K562 (cell line): Measurements from ENCODE around the gene MYOZ2. TPM values are rescaled to one million over a fixed set of nuclear protein-coding genes. Genes with fewer than 3 reads are reported as not detected.

Experiments used
- ATAC-seq: fragments of 200-7000 bp; cut with Tn5 transposase; 3 replicates; pipeline ENCODE4 v1.9.1; 2020; ENCODE audit warnings: moderate library complexity
- BruUV-seq: library from RNA; stranded (reverse); fragments of 400-500 nt; replicated peaks from 2 replicates; lab custom pipeline; 2021; lab: Mats Ljungman, UMichigan
- CTCF ChIA-PET: fragments of 300-600 bp; formaldehyde crosslinking; extraction: SDS; loops from one replicate; lab custom pipeline; 2021; ENCODE audit warnings: low intra/inter-chr PET ratio; lab: Yijun Ruan, JAX
- POLR2A ChIA-PET: fragments of 300-600, 350-650 bp; sonication (Branson Sonifier 250); formaldehyde crosslinking; extraction: SDS; loops from one replicate; lab custom pipeline; 2021; ENCODE audit warnings: antibody characterized with exemption, inconsistent platforms; lab: Yijun Ruan, JAX
- DNase-seq, 4 experiments: peaks; one replicate each; pipeline versions ENCODE4 v3.0.0 to v3.0.0-alpha.2; 2011 to 2018; ENCODE audit warnings: low spot score in 3 of 4, mixed read lengths in 3 of 4; ENCODE audit errors: extremely low read depth in 1 of 4
- FAIRE-seq: peaks from 2 replicates; lab custom pipeline; 2011; peaks lifted over from hg19 to GRCh38; lab: Jason Lieb, UNC
- H2AFZ ChIP-seq: 2 replicates; pipeline ENCODE4 v1.6.0; 2011; ENCODE audit warnings: low read depth, low read length, control low read depth, inconsistent platforms
- H3K27ac ChIP-seq: fragments of 200-600 bp; 3 replicates; pipeline ENCODE4 v1.8.0; 2011; ENCODE audit warnings: low read depth, mild to moderate bottlenecking, control low read depth, inconsistent platforms, low read length, moderate library complexity, mixed read lengths; ENCODE audit errors: extremely low read depth
- H3K27me3 ChIP-seq, 2 experiments: fragments of 300-600 bp in 1 of 2; 2 replicates in 1 of 2; 3 replicates in 1 of 2; pipeline versions ENCODE4 v1.6.0 to v1.8.0; 2011; ENCODE audit warnings: inconsistent platforms in 2 of 2, low read length in 2 of 2, mild to moderate bottlenecking in 1 of 2, mixed read lengths in 1 of 2, moderate library complexity in 1 of 2; ENCODE audit not compliant: control insufficient read depth in 2 of 2, insufficient read depth in 2 of 2
- H3K36me3 ChIP-seq: fragments of 300-600 bp; 3 replicates; pipeline ENCODE4 v1.8.0; 2011; ENCODE audit warnings: mild to moderate bottlenecking, low read length, inconsistent platforms; ENCODE audit not compliant: control insufficient read depth, insufficient read depth
- H3K4me1 ChIP-seq, 2 experiments: fragments of 200-600 bp in 1 of 2; replicated peaks in 1 of 2; 2 replicates in 1 of 2; 3 replicates in 1 of 2; pipeline versions ENCODE4 v1.5.1 to v1.8.0; 2011; ENCODE audit warnings: inconsistent platforms in 2 of 2, low read length in 2 of 2, mild to moderate bottlenecking in 1 of 2, mixed read lengths in 1 of 2, moderate library complexity in 1 of 2; ENCODE audit not compliant: control insufficient read depth in 2 of 2, insufficient read depth in 2 of 2
- H3K4me2 ChIP-seq: 2 replicates; pipeline ENCODE4 v1.6.1; 2011; ENCODE audit warnings: low read length, control low read depth, inconsistent platforms, mixed read lengths; ENCODE audit not compliant: insufficient read depth
- H3K4me3 ChIP-seq: fragments of 200-600 bp; sonication (generic), shearing (Covaris generic); 2 replicates; pipeline ENCODE4 v1.5.1; 2016; ENCODE audit warnings: control low read depth, inconsistent platforms
- H3K79me2 ChIP-seq: fragments of 200-600 bp; 3 replicates; pipeline ENCODE4 v1.8.0; 2011; ENCODE audit warnings: low read length, inconsistent platforms; ENCODE audit not compliant: control insufficient read depth, insufficient read depth
- H3K9ac ChIP-seq, 2 experiments: 2 replicates each; pipeline versions ENCODE4 v1.6.0 to v1.6.1; 2011; ENCODE audit warnings: low read depth in 2 of 2, low read length in 2 of 2, control low read depth in 1 of 2, inconsistent platforms in 1 of 2, mild to moderate bottlenecking in 1 of 2, mixed read lengths in 1 of 2; ENCODE audit not compliant: insufficient read depth in 1 of 2
- H3K9me1 ChIP-seq: one replicate; pipeline ENCODE4 v1.6.0; 2011; ENCODE audit warnings: inconsistent platforms, mild to moderate bottlenecking, low read length, moderate library complexity; ENCODE audit not compliant: control insufficient read depth, insufficient read depth
- H3K9me3 ChIP-seq: replicated peaks from 2 replicates; pipeline ENCODE4 v1.5.1; 2011; ENCODE audit warnings: low read depth, low read length, inconsistent platforms; ENCODE audit not compliant: control insufficient read depth, insufficient read depth
- H4K20me1 ChIP-seq: replicated peaks from 2 replicates; pipeline ENCODE4 v1.6.1; 2011; ENCODE audit warnings: low read length, inconsistent platforms, mixed read lengths; ENCODE audit not compliant: control insufficient read depth, insufficient read depth
- BRD4 ChIP-seq: fragments of 200-600 bp; sonication (generic); IDR thresholded peaks from 2 replicates; pipeline ENCODE4 v1.6.1; 2017; ENCODE audit warnings: inconsistent platforms
- CHD4 ChIP-seq: fragments of 200-600 bp; sonication (generic); IDR thresholded peaks from 3 replicates; pipeline ENCODE4 v1.6.1; 2012; ENCODE audit warnings: low read depth, mild to moderate bottlenecking, mixed read lengths, low read length, inconsistent platforms; ENCODE audit not compliant: insufficient read depth, insufficient replicate concordance, poor library complexity, severe bottlenecking
- ESRRB ChIP-seq: fragments of 250-450 bp; sonication (Bioruptor Pico); IDR thresholded peaks from 2 replicates; pipeline ENCODE4 v1.5.0; 2020; ENCODE audit warnings: mild to moderate bottlenecking, moderate library complexity, borderline replicate concordance
- GTF3C2 ChIP-seq: IDR thresholded peaks from 3 replicates; pipeline ENCODE4 v1.6.1; 2011; ENCODE audit warnings: borderline replicate concordance, mild to moderate bottlenecking, moderate library complexity; ENCODE audit not compliant: insufficient read length; ENCODE audit errors: extremely low read depth
- MYC ChIP-seq, 2 experiments: fragments of 250-450 bp in 1 of 2; sonication (Bioruptor Pico) in 1 of 2; IDR thresholded peaks; 2 replicates each; pipeline versions ENCODE4 v1.5.1 to v1.6.1; 2012 to 2021; ENCODE audit warnings: low read depth in 2 of 2, borderline replicate concordance in 1 of 2, improper control_type of control experiment in 1 of 2, low read length in 1 of 2, mild to moderate bottlenecking in 1 of 2, moderate library complexity in 1 of 2
- NCOA2 ChIP-seq, 2 experiments: fragments of 450-650 bp; IDR thresholded peaks; 2 replicates each; pipeline ENCODE4 v1.6.1; 2018; ENCODE audit warnings: mild to moderate bottlenecking in 2 of 2, moderate library complexity in 1 of 2; ENCODE audit not compliant: partially characterized antibody in 2 of 2
- SMAD1 ChIP-seq: fragments of 150-350 bp; IDR thresholded peaks from 2 replicates; pipeline ENCODE4 v1.6.1; 2014; ENCODE audit warnings: low read length, low read depth; ENCODE audit not compliant: partially characterized antibody
- ZBTB12 ChIP-seq: fragments of 250-450 bp; sonication (Bioruptor Pico); IDR thresholded peaks from 2 replicates; pipeline ENCODE4 v1.4.0; 2020
- ZKSCAN1 ChIP-seq: fragments of 150-350 bp; IDR thresholded peaks from 2 replicates; pipeline ENCODE4 v1.6.1; 2016; ENCODE audit warnings: low read depth, low read length
- in situ Hi-C: fragments of 300-500 bp; cut with MboI; formaldehyde crosslinking; loops from 4 replicates; pipeline ENCODE4 v1.15.0; 2018; ENCODE audit warnings: inconsistent platforms, mixed read lengths
- intact Hi-C: fragments of 100-400 bp; cut with micrococcal nuclease; formaldehyde crosslinking; loops from 2 replicates; pipeline ENCODE4 v1.14.2; 2022
- polyA plus RNA-seq, 8 experiments: library from polyadenylated mRNA; depleted of rRNA in 4 of 8; stranded (reverse) in 5 of 8; unstranded in 3 of 8; fragments of >200 nt; fragmentation: Nextera tagmentation in 2 of 8; fragmentation: Illumina TruSeq in 1 of 8; extraction: Ambion mirVana in 2 of 8; extraction: Trizol in 1 of 8; gene quantifications; 2 replicates each; pipeline versions ENCODE4 v1.2.1 to v1.2.3, GENCODE V29; 2011 to 2014; ENCODE audit warnings: inconsistent platforms in 1 of 8, missing spikeins in 1 of 8
- total RNA-seq, 7 experiments: library from RNA; depleted of rRNA in 6 of 7; stranded (reverse); fragments of >200 nt in 6 of 7; fragmentation: Illumina TruSeq in 2 of 7; extraction: Trizol in 2 of 7; gene quantifications; 2 replicates each; pipeline versions ENCODE4 v1.2.1 to v1.2.3, GENCODE V29; 2011 to 2021; ENCODE audit warnings: low replicate concordance in 1 of 7
- TF ChIP-seq, protein P1 (sequence below): sonication (generic); formaldehyde crosslinking; IDR thresholded peaks from 2 replicates; pipeline ENCODE4 v1.8.0; 2022; ENCODE audit warnings: mild to moderate bottlenecking, missing genetic modification reagents

Gene MYOZ2
- total and polyA plus RNA-seq, 9 of the 15 experiments (the other 6 are each of a cell fraction or from before 2014, with no cell fraction given): not detected

DNA sequence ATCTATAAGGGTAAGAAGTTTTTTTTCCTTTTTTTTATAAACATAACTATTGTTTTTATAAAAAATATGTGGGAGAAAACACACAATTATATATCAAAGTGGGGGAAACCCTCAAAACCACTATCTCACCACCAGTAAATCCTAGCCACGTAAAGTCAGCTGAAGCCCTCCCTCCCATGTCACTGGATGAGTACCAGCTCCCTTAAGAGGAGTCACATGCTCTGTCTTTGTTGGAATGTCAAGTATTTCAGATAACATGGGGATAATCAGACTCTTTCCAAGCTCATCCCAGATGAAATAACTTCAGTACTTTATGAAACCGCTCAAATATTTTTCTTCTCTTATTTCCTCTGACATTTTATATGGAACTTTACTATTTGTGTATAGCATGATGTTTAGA lies 2.4 kb downstream of the MYOZ2 start (continued):
- TF ChIP-seq BRD4: no peak
- TF ChIP-seq GTF3C2: no peak
- TF ChIP-seq, all 486 proteins: peak for 0

GRCh38 chr4:119139311-119139710 lies 3.7 kb downstream of the MYOZ2 start:
- Histone ChIP-seq H3K9me3 (no peaks in the 10 kb centered on the region), H3K27ac (no peak overlapping the region), H4K20me1 (no peaks in the 10 kb centered on the region), H3K4me1 (no peaks in the 10 kb centered on the region), H3K9ac (no peak overlapping the region), H3K36me3 (no peaks in the 10 kb centered on the region), H3K27me3 (no peaks in the 10 kb centered on the region), H2AFZ (no peak overlapping the region), H3K4me2 (no peak overlapping the region), H3K4me3 (no peak overlapping the region), H3K79me2 (no peaks in the 10 kb centered on the region), H3K9me1 (no peaks in the 10 kb centered on the region)
- intact Hi-C loops: loop anchor here (10.0 kb wide), 1 partner anchor 145 kb away; no protein-coding TSS in a partner anchor
- no TSS peak for BruUV-seq
- ATAC-seq (no peak), FAIRE-seq (no peak), DNase-seq (no peak)
- POLR2A ChIA-PET: no interaction called here
- TF ChIP-seq ZKSCAN1 (no peak), MYC (IDR thresholded peaks at IDR 0.05; ENCODE audit: low read depth, low read length) (no peak), MYC (CRISPR knock-in tag; IDR thresholded peaks at IDR 0.05; ENCODE audit: borderline replicate concordance, low read depth) (no peak), SMAD1 (no peak), ZBTB12 (CRISPR knock-in tag) (no peak), NCOA2 (IDR thresholded peaks at IDR 0.05; ENCODE audit: partially characterized antibody in 2 of 2) (no peak), CHD4 (no peak), ESRRB (no peak)
- TF ChIP-seq, protein P1, sequence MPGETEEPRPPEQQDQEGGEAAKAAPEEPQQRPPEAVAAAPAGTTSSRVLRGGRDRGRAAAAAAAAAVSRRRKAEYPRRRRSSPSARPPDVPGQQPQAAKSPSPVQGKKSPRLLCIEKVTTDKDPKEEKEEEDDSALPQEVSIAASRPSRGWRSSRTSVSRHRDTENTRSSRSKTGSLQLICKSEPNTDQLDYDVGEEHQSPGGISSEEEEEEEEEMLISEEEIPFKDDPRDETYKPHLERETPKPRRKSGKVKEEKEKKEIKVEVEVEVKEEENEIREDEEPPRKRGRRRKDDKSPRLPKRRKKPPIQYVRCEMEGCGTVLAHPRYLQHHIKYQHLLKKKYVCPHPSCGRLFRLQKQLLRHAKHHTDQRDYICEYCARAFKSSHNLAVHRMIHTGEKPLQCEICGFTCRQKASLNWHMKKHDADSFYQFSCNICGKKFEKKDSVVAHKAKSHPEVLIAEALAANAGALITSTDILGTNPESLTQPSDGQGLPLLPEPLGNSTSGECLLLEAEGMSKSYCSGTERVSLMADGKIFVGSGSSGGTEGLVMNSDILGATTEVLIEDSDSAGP (CRISPR knock-in tag): no peak
- in situ Hi-C loops: no loop called here
- CTCF ChIA-PET: no interaction called here
